ENCODE results near the gene GINS1. TPM values are rescaled to one million over a fixed set of nuclear protein-coding genes. Genes with fewer than 3 reads are reported as not detected.

Gene GINS1
- total and polyA plus RNA-seq, 8 donors, result 0.32 to 0.98 (median 0.49) TPM

DNA sequence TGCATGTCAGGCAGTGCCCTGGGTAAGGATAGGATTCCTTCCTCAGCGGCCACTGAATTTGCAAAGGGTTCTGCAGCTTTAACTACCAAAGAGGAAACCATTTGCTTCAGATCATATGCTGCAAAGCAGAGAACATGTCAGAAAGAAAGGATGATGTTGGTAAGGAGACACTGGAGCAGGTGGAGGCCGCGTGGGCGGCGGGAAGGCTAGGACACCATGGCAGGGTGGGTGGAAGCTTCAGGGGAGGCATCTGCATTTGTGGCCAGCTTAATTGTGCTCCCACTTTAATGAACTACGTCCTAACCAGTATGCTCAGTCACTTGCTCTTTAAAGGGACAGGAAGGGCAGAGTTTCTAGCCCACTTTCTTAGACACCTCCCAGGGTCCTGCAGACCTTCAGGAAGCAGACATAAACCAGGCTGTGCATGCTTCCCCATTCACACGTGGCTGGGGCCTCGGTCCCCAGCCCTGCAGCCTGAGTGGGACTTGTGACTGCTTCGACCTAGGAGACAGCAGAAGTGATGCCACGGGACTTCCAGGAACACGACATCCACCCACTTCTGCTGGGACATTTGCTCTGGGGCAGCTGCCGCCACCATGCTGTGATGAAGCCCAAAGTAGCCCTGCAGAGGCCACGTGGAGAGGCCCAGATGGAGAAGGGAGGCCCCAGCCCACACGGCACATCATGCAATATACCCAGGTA is 76.1 kb downstream of the GINS1 start:
- WGBS, 2 donors, result 87 to 90% methylated on average over 14 of the region's 14 CpGs

DNA sequence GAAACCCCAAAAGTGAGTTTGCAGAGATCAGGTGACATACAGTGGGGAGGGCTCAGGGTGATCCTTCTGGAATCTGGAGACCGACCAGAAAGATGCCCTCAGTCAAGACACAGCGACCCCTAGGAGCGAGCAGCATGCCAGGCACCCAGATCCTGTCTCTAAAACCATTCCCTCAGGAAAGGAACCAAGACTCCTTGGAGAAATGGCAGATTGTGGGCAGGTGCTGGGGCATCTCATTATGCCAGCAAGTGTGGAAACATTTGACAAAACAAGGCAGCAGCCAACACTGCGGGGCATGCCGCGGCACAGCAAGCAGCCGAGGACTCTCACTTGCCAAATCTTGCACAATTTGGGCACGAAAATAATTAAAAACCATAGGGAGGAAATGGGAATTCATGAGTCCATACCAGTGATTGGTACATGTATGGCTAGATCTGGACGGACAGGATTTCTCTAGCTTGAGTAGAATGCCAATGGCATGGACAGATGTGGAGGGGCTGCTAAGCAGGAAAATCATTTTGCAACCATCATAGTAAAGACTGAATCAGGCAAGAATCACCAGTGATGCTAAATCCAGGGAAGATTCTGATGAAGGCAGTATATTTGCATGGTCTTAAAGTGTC is 76.9 kb downstream of the GINS1 start:
- Histone ChIP-seq H3K27ac (no peak overlapping the region), H3K9me3 (no peaks in the 10 kb centered on the region), H3K36me3 (peaks cover 0 to 2% (median 0%) of the 10 kb centered on the region in 3 donors), H3K4me1 (no peaks in the 10 kb centered on the region), H3K27me3 (no peaks in the 10 kb centered on the region), H3K4me3 (no peak overlapping the region)
- no peak for ATAC-seq
- TF ChIP-seq, protein P1, sequence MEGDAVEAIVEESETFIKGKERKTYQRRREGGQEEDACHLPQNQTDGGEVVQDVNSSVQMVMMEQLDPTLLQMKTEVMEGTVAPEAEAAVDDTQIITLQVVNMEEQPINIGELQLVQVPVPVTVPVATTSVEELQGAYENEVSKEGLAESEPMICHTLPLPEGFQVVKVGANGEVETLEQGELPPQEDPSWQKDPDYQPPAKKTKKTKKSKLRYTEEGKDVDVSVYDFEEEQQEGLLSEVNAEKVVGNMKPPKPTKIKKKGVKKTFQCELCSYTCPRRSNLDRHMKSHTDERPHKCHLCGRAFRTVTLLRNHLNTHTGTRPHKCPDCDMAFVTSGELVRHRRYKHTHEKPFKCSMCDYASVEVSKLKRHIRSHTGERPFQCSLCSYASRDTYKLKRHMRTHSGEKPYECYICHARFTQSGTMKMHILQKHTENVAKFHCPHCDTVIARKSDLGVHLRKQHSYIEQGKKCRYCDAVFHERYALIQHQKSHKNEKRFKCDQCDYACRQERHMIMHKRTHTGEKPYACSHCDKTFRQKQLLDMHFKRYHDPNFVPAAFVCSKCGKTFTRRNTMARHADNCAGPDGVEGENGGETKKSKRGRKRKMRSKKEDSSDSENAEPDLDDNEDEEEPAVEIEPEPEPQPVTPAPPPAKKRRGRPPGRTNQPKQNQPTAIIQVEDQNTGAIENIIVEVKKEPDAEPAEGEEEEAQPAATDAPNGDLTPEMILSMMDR (IDR thresholded peaks at IDR 0.05), result no peak
- intact Hi-C loops (cut with DNase I), result no loop called here
- no peak for FAIRE-seq
- no peak for DNase-seq
- 90 to 92% methylated on average over 9 of the region's 9 CpGs for WGBS, 2 donors

More for the DNA sequence above, 76.1 kb downstream of the GINS1 start:
- intact Hi-C loops (cut with DNase I), result no loop called here
- no peak for FAIRE-seq
- Histone ChIP-seq H3K36me3 (peaks cover 0 to 4% (median 2%) of the 10 kb centered on the region in 3 donors), H3K27ac (no peak overlapping the region), H3K9me3 (no peaks in the 10 kb centered on the region), H3K4me3 (no peak overlapping the region), H3K27me3 (no peaks in the 10 kb centered on the region), H3K4me1 (no peaks in the 10 kb centered on the region)
- TF ChIP-seq, protein P1 (IDR thresholded peaks at IDR 0.05), result no peak
- DNase-seq, result no peak
- no peak for ATAC-seq

DNA sequence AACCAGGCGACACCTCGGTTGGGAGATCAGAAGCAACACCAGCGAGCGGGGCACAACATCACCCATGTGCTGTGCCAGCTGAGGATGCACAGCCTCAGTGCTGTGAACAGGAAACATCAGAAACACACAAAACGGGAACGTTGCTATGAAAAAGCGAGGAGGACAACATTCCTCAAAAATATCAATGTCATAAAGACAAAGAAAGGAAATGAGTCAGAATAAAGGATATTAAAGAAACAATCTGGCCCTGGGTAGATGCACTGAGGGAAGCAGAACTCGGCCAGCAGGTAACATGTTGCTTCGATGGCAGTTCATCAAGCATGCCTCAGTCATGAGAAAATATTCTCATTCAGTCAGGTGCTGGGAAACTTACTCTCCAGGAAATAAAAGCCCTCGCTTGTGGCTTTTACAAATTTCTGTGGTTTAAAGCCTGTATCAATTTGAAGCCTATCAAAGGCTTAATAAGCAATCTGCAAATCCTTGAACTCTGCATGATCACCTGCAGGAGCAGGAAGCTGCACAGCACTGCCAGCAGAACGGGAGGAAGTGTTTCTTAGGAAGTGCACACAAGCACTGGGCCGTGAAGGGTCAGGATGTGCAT is 77.5 kb downstream of the GINS1 start:
- Histone ChIP-seq H3K36me3 (no peaks in the 10 kb centered on the region), H3K27me3 (no peaks in the 10 kb centered on the region), H3K9me3 (no peaks in the 10 kb centered on the region), H3K4me1 (no peaks in the 10 kb centered on the region), H3K27ac (no peak overlapping the region), H3K4me3 (no peak overlapping the region)
- WGBS, 2 donors, result 55 to 63% methylated on average over 12 of the region's 12 CpGs
- TF ChIP-seq, protein P1 (IDR thresholded peaks at IDR 0.05), result no peak
- no peak for ATAC-seq
- intact Hi-C loops (cut with DNase I), result no loop called here
- DNase-seq, result no peak
- FAIRE-seq, result no peak

DNA sequence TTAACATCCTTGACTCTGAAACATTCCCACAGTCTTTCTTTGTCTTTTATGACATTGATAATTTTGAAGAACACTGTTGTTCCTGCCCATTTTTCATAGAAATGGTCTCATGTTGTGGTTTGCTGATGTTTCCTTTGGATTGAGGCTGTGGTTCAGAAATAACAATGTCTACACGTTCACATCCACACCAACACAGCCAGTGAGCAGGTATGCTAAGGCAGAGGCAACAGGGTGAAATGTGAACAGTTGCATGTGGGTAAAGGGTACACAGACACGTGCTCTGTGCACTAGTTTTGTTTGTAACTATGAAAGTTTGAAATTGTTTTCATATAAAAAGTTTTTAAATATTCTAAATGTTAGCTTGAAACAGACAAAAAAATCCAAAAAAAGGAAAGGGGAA is 78.4 kb downstream of the GINS1 start:
- Histone ChIP-seq H3K27ac (no peak overlapping the region), H3K4me1 (no peaks in the 10 kb centered on the region), H3K9me3 (no peaks in the 10 kb centered on the region), H3K27me3 (no peaks in the 10 kb centered on the region), H3K36me3 (no peaks in the 10 kb centered on the region), H3K4me3 (no peak overlapping the region)
- WGBS, 2 donors, result 85 to 86% methylated on average over 2 of the region's 2 CpGs
- FAIRE-seq (no peak), DNase-seq (no peak), ATAC-seq (no peak)
- TF ChIP-seq, protein P1 (IDR thresholded peaks at IDR 0.05), result no peak
- intact Hi-C loops (cut with DNase I), result no loop called here

DNA sequence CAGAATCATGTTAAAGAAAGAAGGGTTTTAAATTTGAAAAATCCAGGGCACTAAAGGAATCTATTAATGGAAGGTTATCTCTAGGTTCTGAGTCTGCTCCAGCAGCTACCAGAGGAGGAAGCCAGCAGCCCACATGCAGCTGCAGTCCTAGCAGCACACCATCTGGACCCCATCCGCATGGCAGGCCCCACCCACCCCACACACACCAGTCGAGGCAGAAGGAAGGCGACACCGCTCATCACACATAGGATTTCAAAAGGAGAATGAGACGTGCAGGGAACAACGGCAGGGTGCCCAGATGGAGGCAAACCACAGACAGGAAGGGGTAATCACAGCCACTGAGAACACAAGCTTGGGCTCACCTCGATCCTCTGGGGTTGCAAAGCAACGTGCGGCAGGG is 78.9 kb downstream of the GINS1 start:
- no peak for DNase-seq
- H3K36me3 ChIP-seq, result no peaks in the 10 kb centered on the region

More for the DNA sequence above, 78.9 kb downstream of the GINS1 start:
- TF ChIP-seq, protein P1 (IDR thresholded peaks at IDR 0.05), result no peak
- ATAC-seq, result no peak
- 75 to 76% methylated on average over 9 of the region's 9 CpGs for WGBS, 2 donors
- no peaks in the 10 kb centered on the region for H3K9me3 ChIP-seq
- no peaks in the 10 kb centered on the region for H3K27me3 ChIP-seq
- H3K27ac ChIP-seq, result no peak overlapping the region
- FAIRE-seq, result no peak
- H3K4me3 ChIP-seq, result no peak overlapping the region
- intact Hi-C loops (cut with DNase I), result no loop called here
- no peaks in the 10 kb centered on the region for H3K4me1 ChIP-seq
